ENCODE data around the gene PIGZ. TPM values are rescaled to one million over a fixed set of nuclear protein-coding genes. Genes with fewer than 3 reads are reported as not detected.
A peak's percentile ranks its signal among the peaks of the same experiment; 100 is the strongest.

PIGZ gene
- total and polyA plus RNA-seq, 9 of the 15 experiments (the other 6 are each of a cell fraction or from before 2014, with no cell fraction given) = 0.15 to 1.8 (median 0.76) TPM

- TF ChIP-seq CEBPG (CRISPR knock-in tag; IDR thresholded peaks at IDR 0.05) = 0 out of 2 replicates have a peak, but pooled peaks have one; percentile 54
- no peak for TF ChIP-seq CEBPG (tag; conservative IDR thresholded peaks at IDR 0.05 in 1 of 2, IDR thresholded peaks at IDR 0.05 in 1 of 2)
- no peak for TF ChIP-seq ZNF551 (CRISPR knock-in tag; IDR thresholded peaks at IDR 0.05)
- peak; percentile 82 for TF ChIP-seq MITF (IDR thresholded peaks at IDR 0.05)
- no peak for TF ChIP-seq ZNF507 (tag; conservative IDR thresholded peaks at IDR 0.05)
- TF ChIP-seq CBX8 (IDR thresholded peaks at IDR 0.05; ENCODE audit: borderline replicate concordance, extremely low read depth, low read depth, low read length, poor library complexity, severe bottlenecking) = no peak
- TF ChIP-seq NR2C2 (CRISPR knock-in tag; IDR thresholded peaks at IDR 0.05) = peak; percentile 95
- peak; percentile 99 for TF ChIP-seq NR2C2 (tag; IDR thresholded peaks at IDR 0.05)
- TF ChIP-seq TOE1 (IDR thresholded peaks at IDR 0.05; ENCODE audit: borderline replicate concordance) = peak; percentile 63
- 0 out of 2 replicates have a peak, but pooled peaks have one; percentile 31 for TF ChIP-seq TOE1 (CRISPR knock-in tag; IDR thresholded peaks at IDR 0.05; ENCODE audit: borderline replicate concordance, low read depth)
- no peak for TF ChIP-seq RBM34 (IDR thresholded peaks at IDR 0.05; ENCODE audit: borderline replicate concordance, insufficient read depth, low read length)
- peak; percentile 27; the same call in 1 of the 2 replicates for TF ChIP-seq RFX5 (IDR thresholded peaks at IDR 0.05; ENCODE audit: low read depth, low read length)
- TF ChIP-seq E2F1 (CRISPR knock-in tag; IDR thresholded peaks at IDR 0.05) = 0 out of 2 replicates have a peak, but pooled peaks have one; percentile 52
Observed at GRCh38 chr3:196942226-196942914, 26.3 kb downstream of the PIGZ start, which contains the start of gene NCBP2 (continued).
